ENCODE data around the gene SRGAP3. TPM values are rescaled to one million over a fixed set of nuclear protein-coding genes. Genes with fewer than 3 reads are reported as not detected.

The SRGAP3 gene
- total RNA-seq, 2 experiments from 2014 or later = 1.8 to 2.5 TPM

GRCh38 chr3:9067352-9067975 lies 182.0 kb downstream of the SRGAP3 start:
- H3K9me3 Mint-ChIP-seq = peaks cover 4% of the 10 kb centered on the region
- ATAC-seq = peak; percentile 74
- DNase-seq = peak; percentile 61
- H3K27ac Mint-ChIP-seq = no peak overlapping the region
- H3K27me3 Mint-ChIP-seq = no peaks in the 10 kb centered on the region
- intact Hi-C loops (cut with micrococcal nuclease) = loop anchor here (1.0 to 5.0 kb wide), 2 partner anchors 80 to 96 kb away; no protein-coding TSS in a partner anchor
- no peak overlapping the region for H3K4me3 Mint-ChIP-seq
- peak; percentile 71 for TF ChIP-seq CTCF (IDR thresholded peaks at IDR 0.05)
- no peaks in the 10 kb centered on the region for H3K4me1 Mint-ChIP-seq (ENCODE audit: low read depth)
- CTCF ChIA-PET = interaction anchor here (0.6 to 3.8 kb wide), 6 partner anchors 10 to 238 kb away, joined by 3 to 19 read pairs (median 4); no protein-coding TSS in a partner anchor
- POLR2A ChIA-PET = no interaction called here
- H3K36me3 Mint-ChIP-seq (ENCODE audit: low read depth) = no peaks in the 10 kb centered on the region

- CTCF ChIA-PET = interaction anchor here (1.2 to 3.8 kb wide), 5 partner anchors 9 to 238 kb away, joined by 3 to 19 read pairs (median 4); no protein-coding TSS in a partner anchor
- H3K4me3 Mint-ChIP-seq = no peak overlapping the region
- H3K9me3 Mint-ChIP-seq = peaks cover 6% of the 10 kb centered on the region
- TF ChIP-seq CTCF (IDR thresholded peaks at IDR 0.05) = no peak
- no peaks in the 10 kb centered on the region for H3K27me3 Mint-ChIP-seq
- H3K36me3 Mint-ChIP-seq (ENCODE audit: low read depth) = no peaks in the 10 kb centered on the region
- DNase-seq (no peak), ATAC-seq (no peak)
- H3K27ac Mint-ChIP-seq = no peak overlapping the region
- intact Hi-C loops (cut with micrococcal nuclease) = loop anchor here (1.0 to 5.0 kb wide), 2 partner anchors 79 to 95 kb away; no protein-coding TSS in a partner anchor
- H3K4me1 Mint-ChIP-seq (ENCODE audit: low read depth) = no peaks in the 10 kb centered on the region
- POLR2A ChIA-PET = no interaction called here
Observed at GRCh38 chr3:9066775-9067174, 182.7 kb downstream of the SRGAP3 start.

- CTCF ChIA-PET = interaction anchor here (1.2 to 3.8 kb wide), 4 partner anchors 73 to 239 kb away, joined by 3 to 19 read pairs (median 7); no protein-coding TSS in a partner anchor
- Mint-ChIP-seq H3K9me3 (peaks cover 6% of the 10 kb centered on the region), H3K27ac (no peak overlapping the region), H3K4me3 (no peak overlapping the region), H3K27me3 (no peaks in the 10 kb centered on the region), H3K36me3 (ENCODE audit: low read depth) (no peaks in the 10 kb centered on the region), H3K4me1 (ENCODE audit: low read depth) (no peaks in the 10 kb centered on the region)
- POLR2A ChIA-PET = no interaction called here
- no peak for DNase-seq
- intact Hi-C loops (cut with micrococcal nuclease) = loop anchor here (5.0 kb wide), 1 partner anchor 79 kb away; no protein-coding TSS in a partner anchor
- no peak for TF ChIP-seq CTCF (IDR thresholded peaks at IDR 0.05)
- ATAC-seq = no peak
Observed at GRCh38 chr3:9066141-9066540, 183.3 kb downstream of the SRGAP3 start.

GRCh38 chr3:9064850-9065249 lies 184.6 kb downstream of the SRGAP3 start:
- H3K36me3 Mint-ChIP-seq (ENCODE audit: low read depth) = no peaks in the 10 kb centered on the region
- ChIA-PET POLR2A (no interaction called here), CTCF (interaction anchor here (1.1 kb wide), 1 partner anchor 237 kb away, joined by 4 read pairs; no protein-coding TSS in a partner anchor)
- no peaks in the 10 kb centered on the region for H3K27me3 Mint-ChIP-seq
- peaks cover 6% of the 10 kb centered on the region for H3K9me3 Mint-ChIP-seq
- H3K27ac Mint-ChIP-seq = no peak overlapping the region
- H3K4me3 Mint-ChIP-seq = no peak overlapping the region
- intact Hi-C loops (cut with micrococcal nuclease) = loop anchor here (5.0 kb wide), 1 partner anchor 78 kb away; no protein-coding TSS in a partner anchor
- TF ChIP-seq CTCF (IDR thresholded peaks at IDR 0.05) = no peak
- H3K4me1 Mint-ChIP-seq (ENCODE audit: low read depth) = no peaks in the 10 kb centered on the region
- no peak for ATAC-seq
- no peak for DNase-seq

GRCh38 chr3:9064251-9064650 lies 185.2 kb downstream of the SRGAP3 start:
- ATAC-seq (no peak), DNase-seq (no peak)
- POLR2A ChIA-PET = no interaction called here
- no peak for TF ChIP-seq CTCF (IDR thresholded peaks at IDR 0.05)
- Mint-ChIP-seq H3K4me1 (ENCODE audit: low read depth) (no peaks in the 10 kb centered on the region), H3K9me3 (peaks cover 6% of the 10 kb centered on the region), H3K27me3 (no peaks in the 10 kb centered on the region), H3K27ac (no peak overlapping the region), H3K4me3 (no peak overlapping the region), H3K36me3 (ENCODE audit: low read depth) (no peaks in the 10 kb centered on the region)
- CTCF ChIA-PET = no interaction called here
- intact Hi-C loops (cut with micrococcal nuclease) = no loop called here

Data from activated CD8-positive, alpha-beta T cell treated with anti-CD3 and anti-CD28 coated beads for 36 hours (primary cell).